WTC11 (cell line): ENCODE measurements around the gene SLC10A7.

Source experiments
- ATF2 ChIP-seq: sonication (generic); formaldehyde crosslinking; IDR thresholded peaks from 2 replicates; pipeline ENCODE4 v1.8.1; 2022; ENCODE audit warnings: low read depth, missing genetic modification reagents, borderline replicate concordance
- ATF6 ChIP-seq: sonication (generic); formaldehyde crosslinking; IDR thresholded peaks from 2 replicates; pipeline ENCODE4 v1.8.1; 2023; ENCODE audit warnings: mild to moderate bottlenecking, missing genetic modification reagents
- CTCF ChIP-seq: fragments of 200-600 bp; IDR thresholded peaks from 2 replicates; pipeline ENCODE4 v1.8.0; 2022; ENCODE audit warnings: antibody characterized with exemption
- ETV6 ChIP-seq: sonication (generic); formaldehyde crosslinking; IDR thresholded peaks from 2 replicates; pipeline ENCODE4 v1.8.1; 2022; ENCODE audit warnings: mild to moderate bottlenecking, missing genetic modification reagents
- GABPB1 ChIP-seq: sonication (generic); formaldehyde crosslinking; IDR thresholded peaks from 2 replicates; pipeline ENCODE4 v1.8.1; 2023; ENCODE audit warnings: mild to moderate bottlenecking, missing genetic modification reagents
- IRF2 ChIP-seq: sonication (generic); formaldehyde crosslinking; IDR thresholded peaks from 2 replicates; pipeline ENCODE4 v1.8.0; 2022; ENCODE audit warnings: low read depth, missing genetic modification reagents, borderline replicate concordance
- JUN ChIP-seq: sonication (generic); formaldehyde crosslinking; IDR thresholded peaks from 2 replicates; pipeline ENCODE4 v1.8.0; 2023; ENCODE audit warnings: mild to moderate bottlenecking, missing genetic modification reagents
- KAT7 ChIP-seq: sonication (generic); formaldehyde crosslinking; IDR thresholded peaks from 2 replicates; pipeline ENCODE4 v1.8.1; 2023; ENCODE audit warnings: missing genetic modification reagents, mild to moderate bottlenecking, borderline replicate concordance
- MLX ChIP-seq: sonication (generic); formaldehyde crosslinking; IDR thresholded peaks from 2 replicates; pipeline ENCODE4 v1.8.1; 2023; ENCODE audit warnings: mild to moderate bottlenecking, missing genetic modification reagents, moderate library complexity
- NR2C2 ChIP-seq: sonication (generic); formaldehyde crosslinking; IDR thresholded peaks from 2 replicates; pipeline ENCODE4 v1.8.0; 2022; ENCODE audit warnings: mild to moderate bottlenecking, missing genetic modification reagents
- PRDM15 ChIP-seq: sonication (generic); formaldehyde crosslinking; IDR thresholded peaks from 2 replicates; pipeline ENCODE4 v1.8.0; 2022; ENCODE audit warnings: missing genetic modification reagents
- ZNF138 ChIP-seq: sonication (generic); formaldehyde crosslinking; conservative IDR thresholded peaks from 2 replicates; pipeline ENCODE4 v1.8.1; 2022; ENCODE audit warnings: mild to moderate bottlenecking, moderate library complexity, missing genetic modification reagents
- ZNF219 ChIP-seq: sonication (generic); formaldehyde crosslinking; IDR thresholded peaks from 2 replicates; pipeline ENCODE4 v1.8.0; 2023; ENCODE audit warnings: missing genetic modification reagents, mild to moderate bottlenecking, borderline replicate concordance

- no peak for TF ChIP-seq ATF2 (CRISPR knock-in tag)
- no peak for TF ChIP-seq CTCF
- TF ChIP-seq JUN (CRISPR knock-in tag): no peak
- no peak for TF ChIP-seq NR2C2 (CRISPR knock-in tag)
- no peak for TF ChIP-seq ZNF138 (CRISPR knock-in tag)
- no peak for TF ChIP-seq IRF2 (CRISPR knock-in tag)
- no peak for TF ChIP-seq KAT7
- TF ChIP-seq ETV6 (CRISPR knock-in tag): no peak
- no peak for TF ChIP-seq PRDM15 (CRISPR knock-in tag)
- no peak for TF ChIP-seq ZNF219 (CRISPR knock-in tag)
- TF ChIP-seq GABPB1 (CRISPR knock-in tag): no peak
- no peak for TF ChIP-seq MLX (CRISPR knock-in tag)
- TF ChIP-seq ATF6 (CRISPR knock-in tag): no peak
Observed at GRCh38 chr4:146317783-146318182, 204.0 kb downstream of the SLC10A7 start.
